ENCODE results near the gene SCARF1.
"Not testable (repeated sequence)": the region's sequence is repeated elsewhere in the genome, so short reads cannot be mapped to it uniquely, and the experiment has no call there.

Gene SCARF1

GRCh38 chr17:1684378-1685189 is 39.1 kb upstream of the SCARF1 start, which contains the start of gene PRPF8:
TSS of gene PRPF8 (minus strand) at chr17:1684867. CDS start at chr17:1684571, 296 bp downstream.
- H3K9me3 ChIP-seq (ENCODE audit: control insufficient read depth, low read length): no peaks in the 10 kb centered on the region
- peak within 1 kb of the TSS; percentile 91 for H2AFZ ChIP-seq
- peak within 1 kb of the TSS; percentile 84 for H3K4me3 ChIP-seq (ENCODE audit: low read depth, low read length)
- no peaks in the 10 kb centered on the region for H3K36me3 ChIP-seq (ENCODE audit: control insufficient read depth, insufficient read depth, low read length)
- H3K79me2 ChIP-seq: peaks cover 29% of the 10 kb centered on the region
- peaks cover 6% of the 10 kb centered on the region for H3K4me1 ChIP-seq
- H3K27ac ChIP-seq: peak within 1 kb of the TSS; percentile 95
- H3K9ac ChIP-seq: peak within 1 kb of the TSS; percentile 69
- H3K4me2 ChIP-seq (ENCODE audit: low read length): peak within 1 kb of the TSS; percentile 90
- no peaks in the 10 kb centered on the region for H3K27me3 ChIP-seq (ENCODE audit: control insufficient read depth, insufficient read depth, low read length)
- TF ChIP-seq CTCF (IDR thresholded peaks at IDR 0.05): no peak

GRCh38 chr17:1683459-1683858 is 37.9 kb upstream of the SCARF1 start:
- Histone ChIP-seq H3K4me2 (ENCODE audit: low read length) (peak overlapping the region; percentile 90), H3K4me3 (ENCODE audit: low read depth, low read length) (peak overlapping the region; percentile 84), H3K36me3 (ENCODE audit: control insufficient read depth, insufficient read depth, low read length) (no peaks in the 10 kb centered on the region), H3K4me1 (peaks cover 6% of the 10 kb centered on the region), H3K9me3 (ENCODE audit: control insufficient read depth, low read length) (no peaks in the 10 kb centered on the region), H3K9ac (no peak overlapping the region), H2AFZ (no peak overlapping the region), H3K27ac (peak overlapping the region; percentile 95), H3K79me2 (peaks cover 40% of the 10 kb centered on the region), H3K27me3 (ENCODE audit: control insufficient read depth, insufficient read depth, low read length) (no peaks in the 10 kb centered on the region)
- TF ChIP-seq CTCF (IDR thresholded peaks at IDR 0.05): no peak

GRCh38 chr17:1676401-1676800 is 30.9 kb upstream of the SCARF1 start:
- H3K4me1 ChIP-seq: no peaks in the 10 kb centered on the region
- H3K27me3 ChIP-seq (ENCODE audit: control insufficient read depth, insufficient read depth, low read length): no peaks in the 10 kb centered on the region
- no peak overlapping the region for H3K4me2 ChIP-seq (ENCODE audit: low read length)
- H3K4me3 ChIP-seq (ENCODE audit: low read depth, low read length): no peak overlapping the region
- peaks cover 53% of the 10 kb centered on the region for H3K79me2 ChIP-seq
- no peak overlapping the region for H2AFZ ChIP-seq
- no peaks in the 10 kb centered on the region for H3K36me3 ChIP-seq (ENCODE audit: control insufficient read depth, insufficient read depth, low read length)
- no peak overlapping the region for H3K27ac ChIP-seq
- no peaks in the 10 kb centered on the region for H3K9me3 ChIP-seq (ENCODE audit: control insufficient read depth, low read length)
- no peak overlapping the region for H3K9ac ChIP-seq
- TF ChIP-seq CTCF (IDR thresholded peaks at IDR 0.05): no peak

- H2AFZ ChIP-seq: no peak overlapping the region
- H3K79me2 ChIP-seq: peaks cover 48% of the 10 kb centered on the region
- H3K4me2 ChIP-seq (ENCODE audit: low read length): no peak overlapping the region
- no peaks in the 10 kb centered on the region for H3K9me3 ChIP-seq (ENCODE audit: control insufficient read depth, low read length)
- no peaks in the 10 kb centered on the region for H3K36me3 ChIP-seq (ENCODE audit: control insufficient read depth, insufficient read depth, low read length)
- H3K27ac ChIP-seq: no peak overlapping the region
- H3K27me3 ChIP-seq (ENCODE audit: control insufficient read depth, insufficient read depth, low read length): no peaks in the 10 kb centered on the region
- no peak for TF ChIP-seq CTCF (IDR thresholded peaks at IDR 0.05)
- no peaks in the 10 kb centered on the region for H3K4me1 ChIP-seq
- no peak overlapping the region for H3K4me3 ChIP-seq (ENCODE audit: low read depth, low read length)
- no peak overlapping the region for H3K9ac ChIP-seq
Observed at GRCh38 chr17:1673041-1673785, 27.7 kb upstream of the SCARF1 start.

- H3K9me3 ChIP-seq (ENCODE audit: control insufficient read depth, low read length); H3K9ac ChIP-seq; H3K4me2 ChIP-seq (ENCODE audit: low read length); H3K36me3 ChIP-seq (ENCODE audit: control insufficient read depth, insufficient read depth, low read length); H3K27me3 ChIP-seq (ENCODE audit: control insufficient read depth, insufficient read depth, low read length); H3K4me1 ChIP-seq; H3K4me3 ChIP-seq (ENCODE audit: low read depth, low read length); H2AFZ ChIP-seq; H3K27ac ChIP-seq: not testable (repeated sequence)
- H3K79me2 ChIP-seq: peaks cover 19% of the 10 kb centered on the region
Observed at GRCh38 chr17:1663934-1664333, 18.4 kb upstream of the SCARF1 start.

Data from parathyroid adenoma (tissue), 2 donors.